K562 (cell line): ENCODE data around the gene JSRP1. TPM values are rescaled to one million over a fixed set of nuclear protein-coding genes. Genes with fewer than 3 reads are reported as not detected.

ENCODE experiments used
- ATAC-seq: fragments of 200-7000 bp; cut with Tn5 transposase; 3 replicates; pipeline ENCODE4 v1.9.1; 2020; ENCODE audit warnings: moderate library complexity
- BruUV-seq: library from RNA; stranded (reverse); fragments of 400-500 nt; replicated peaks from 2 replicates; lab custom pipeline; 2021; lab: Mats Ljungman, UMichigan
- CTCF ChIA-PET: fragments of 300-600 bp; formaldehyde crosslinking; extraction: SDS; loops from one replicate; lab custom pipeline; 2021; ENCODE audit warnings: low intra/inter-chr PET ratio; lab: Yijun Ruan, JAX
- POLR2A ChIA-PET: fragments of 300-600, 350-650 bp; sonication (Branson Sonifier 250); formaldehyde crosslinking; extraction: SDS; loops from one replicate; lab custom pipeline; 2021; ENCODE audit warnings: antibody characterized with exemption, inconsistent platforms; lab: Yijun Ruan, JAX
- DNase-seq, 4 experiments: peaks; one replicate each; pipeline versions ENCODE4 v3.0.0 to v3.0.0-alpha.2; 2011 to 2018; ENCODE audit warnings: low spot score in 3 of 4, mixed read lengths in 3 of 4; ENCODE audit errors: extremely low read depth in 1 of 4
- FAIRE-seq: peaks from 2 replicates; lab custom pipeline; 2011; peaks lifted over from hg19 to GRCh38; lab: Jason Lieb, UNC
- H2AFZ ChIP-seq: 2 replicates; pipeline ENCODE4 v1.6.0; 2011; ENCODE audit warnings: low read depth, low read length, control low read depth, inconsistent platforms
- H3K27ac ChIP-seq: fragments of 200-600 bp; 3 replicates; pipeline ENCODE4 v1.8.0; 2011; ENCODE audit warnings: low read depth, mild to moderate bottlenecking, control low read depth, inconsistent platforms, low read length, moderate library complexity, mixed read lengths; ENCODE audit errors: extremely low read depth
- H3K27me3 ChIP-seq, 2 experiments: fragments of 300-600 bp in 1 of 2; 2 replicates in 1 of 2; 3 replicates in 1 of 2; pipeline versions ENCODE4 v1.6.0 to v1.8.0; 2011; ENCODE audit warnings: inconsistent platforms in 2 of 2, low read length in 2 of 2, mild to moderate bottlenecking in 1 of 2, mixed read lengths in 1 of 2, moderate library complexity in 1 of 2; ENCODE audit not compliant: control insufficient read depth in 2 of 2, insufficient read depth in 2 of 2
- H3K36me3 ChIP-seq: fragments of 300-600 bp; 3 replicates; pipeline ENCODE4 v1.8.0; 2011; ENCODE audit warnings: mild to moderate bottlenecking, low read length, inconsistent platforms; ENCODE audit not compliant: control insufficient read depth, insufficient read depth
- H3K4me1 ChIP-seq, 2 experiments: fragments of 200-600 bp in 1 of 2; replicated peaks in 1 of 2; 2 replicates in 1 of 2; 3 replicates in 1 of 2; pipeline versions ENCODE4 v1.5.1 to v1.8.0; 2011; ENCODE audit warnings: inconsistent platforms in 2 of 2, low read length in 2 of 2, mild to moderate bottlenecking in 1 of 2, mixed read lengths in 1 of 2, moderate library complexity in 1 of 2; ENCODE audit not compliant: control insufficient read depth in 2 of 2, insufficient read depth in 2 of 2
- H3K4me2 ChIP-seq: 2 replicates; pipeline ENCODE4 v1.6.1; 2011; ENCODE audit warnings: low read length, control low read depth, inconsistent platforms, mixed read lengths; ENCODE audit not compliant: insufficient read depth
- H3K4me3 ChIP-seq: fragments of 200-600 bp; sonication (generic), shearing (Covaris generic); 2 replicates; pipeline ENCODE4 v1.5.1; 2016; ENCODE audit warnings: control low read depth, inconsistent platforms
- H3K79me2 ChIP-seq: fragments of 200-600 bp; 3 replicates; pipeline ENCODE4 v1.8.0; 2011; ENCODE audit warnings: low read length, inconsistent platforms; ENCODE audit not compliant: control insufficient read depth, insufficient read depth
- H3K9ac ChIP-seq, 2 experiments: 2 replicates each; pipeline versions ENCODE4 v1.6.0 to v1.6.1; 2011; ENCODE audit warnings: low read depth in 2 of 2, low read length in 2 of 2, control low read depth in 1 of 2, inconsistent platforms in 1 of 2, mild to moderate bottlenecking in 1 of 2, mixed read lengths in 1 of 2; ENCODE audit not compliant: insufficient read depth in 1 of 2
- H3K9me1 ChIP-seq: one replicate; pipeline ENCODE4 v1.6.0; 2011; ENCODE audit warnings: inconsistent platforms, mild to moderate bottlenecking, low read length, moderate library complexity; ENCODE audit not compliant: control insufficient read depth, insufficient read depth
- H3K9me3 ChIP-seq: replicated peaks from 2 replicates; pipeline ENCODE4 v1.5.1; 2011; ENCODE audit warnings: low read depth, low read length, inconsistent platforms; ENCODE audit not compliant: control insufficient read depth, insufficient read depth
- H4K20me1 ChIP-seq: replicated peaks from 2 replicates; pipeline ENCODE4 v1.6.1; 2011; ENCODE audit warnings: low read length, inconsistent platforms, mixed read lengths; ENCODE audit not compliant: control insufficient read depth, insufficient read depth
- CBX3 ChIP-seq, 2 experiments: IDR thresholded peaks; 1 replicate in 1 of 2; 2 replicates in 1 of 2; pipeline ENCODE4 v1.6.1; 2012; ENCODE audit warnings: inconsistent platforms in 2 of 2, low read length in 2 of 2, borderline replicate concordance in 1 of 2, control low read depth in 1 of 2
- CREB1 ChIP-seq, 2 experiments: sonication (generic) in 1 of 2; formaldehyde crosslinking in 1 of 2; IDR thresholded peaks; 2 replicates each; pipeline versions ENCODE4 v1.6.1 to v1.8.0; 2012 to 2022; ENCODE audit warnings: inconsistent platforms in 1 of 2, mild to moderate bottlenecking in 1 of 2, missing genetic modification reagents in 1 of 2, moderate library complexity in 1 of 2
- DACH1 ChIP-seq: fragments of 450-650 bp; IDR thresholded peaks from 2 replicates; pipeline ENCODE4 v1.6.1; 2018; ENCODE audit not compliant: partially characterized antibody
- FIP1L1 ChIP-seq: fragments of 200-400 bp; formaldehyde crosslinking; IDR thresholded peaks from 2 replicates; pipeline ENCODE4 v1.6.1; 2018; ENCODE audit warnings: mild to moderate bottlenecking, low read depth, low read length; ENCODE audit not compliant: poor library complexity, severe bottlenecking
- KAT7 ChIP-seq: sonication (generic); formaldehyde crosslinking; IDR thresholded peaks from 2 replicates; pipeline ENCODE4 v1.8.0; 2022; ENCODE audit warnings: missing genetic modification reagents, mild to moderate bottlenecking, borderline replicate concordance
- LCOR ChIP-seq: sonication (generic); formaldehyde crosslinking; IDR thresholded peaks from 2 replicates; pipeline ENCODE4 v1.8.0; 2022; ENCODE audit warnings: mild to moderate bottlenecking, missing genetic modification reagents
- POLR2A ChIP-seq: fragments of 450-650 bp; conservative IDR thresholded peaks from 2 replicates; pipeline ENCODE4 v1.6.1; 2016
- POLR2G ChIP-seq: fragments of 200-400 bp; formaldehyde crosslinking; IDR thresholded peaks from 2 replicates; pipeline ENCODE4 v1.6.1; 2017; ENCODE audit warnings: low read depth, mild to moderate bottlenecking, antibody characterized with exemption, low read length, moderate library complexity
- RFX5 ChIP-seq: IDR thresholded peaks from 2 replicates; pipeline ENCODE4 v1.6.1; 2011; ENCODE audit warnings: low read depth, mild to moderate bottlenecking, improper control_type of control experiment, low read length
- STAG1 ChIP-seq: sonication (generic); formaldehyde crosslinking; IDR thresholded peaks from 2 replicates; pipeline ENCODE4 v1.5.0; 2020; ENCODE audit warnings: missing genetic modification reagents, borderline replicate concordance
- ZBTB33 ChIP-seq: sonication (generic); formaldehyde crosslinking; IDR thresholded peaks from 2 replicates; pipeline ENCODE4 v1.8.1; 2023; ENCODE audit warnings: mild to moderate bottlenecking, missing genetic modification reagents
- ZNF431 ChIP-seq: sonication (generic); formaldehyde crosslinking; IDR thresholded peaks from 2 replicates; pipeline ENCODE4 v1.8.0; 2022; ENCODE audit warnings: mild to moderate bottlenecking, missing genetic modification reagents
- WGBS: fragments of 100-300 bp; shearing (Covaris generic); methylation state at CpG from one replicate; pipeline ENCODE4 v1.1.6; 2016; ENCODE audit warnings: low coverage, mixed read lengths; ENCODE audit not compliant: insufficient coverage; ENCODE audit errors: missing lambda C conversion rate; 5-methylcytosine and 5-hydroxymethylcytosine counted together
- in situ Hi-C: fragments of 300-500 bp; cut with MboI; formaldehyde crosslinking; loops from 4 replicates; pipeline ENCODE4 v1.15.0; 2018; ENCODE audit warnings: inconsistent platforms, mixed read lengths
- intact Hi-C: fragments of 100-400 bp; cut with micrococcal nuclease; formaldehyde crosslinking; loops from 2 replicates; pipeline ENCODE4 v1.14.2; 2022
- polyA plus RNA-seq, 8 experiments: library from polyadenylated mRNA; depleted of rRNA in 4 of 8; stranded (reverse) in 5 of 8; unstranded in 3 of 8; fragments of >200 nt; fragmentation: Nextera tagmentation in 2 of 8; fragmentation: Illumina TruSeq in 1 of 8; extraction: Ambion mirVana in 2 of 8; extraction: Trizol in 1 of 8; gene quantifications; 2 replicates each; pipeline versions ENCODE4 v1.2.1 to v1.2.3, GENCODE V29; 2011 to 2014; ENCODE audit warnings: inconsistent platforms in 1 of 8, missing spikeins in 1 of 8
- total RNA-seq, 7 experiments: library from RNA; depleted of rRNA in 6 of 7; stranded (reverse); fragments of >200 nt in 6 of 7; fragmentation: Illumina TruSeq in 2 of 7; extraction: Trizol in 2 of 7; gene quantifications; 2 replicates each; pipeline versions ENCODE4 v1.2.1 to v1.2.3, GENCODE V29; 2011 to 2021; ENCODE audit warnings: low replicate concordance in 1 of 7

JSRP1 gene
- total and polyA plus RNA-seq, 9 of the 15 experiments (the other 6 are each of a cell fraction or from before 2014, with no cell fraction given) = 0.08 to 1.2 (median 0.51) TPM; not detected in 4

DNA sequence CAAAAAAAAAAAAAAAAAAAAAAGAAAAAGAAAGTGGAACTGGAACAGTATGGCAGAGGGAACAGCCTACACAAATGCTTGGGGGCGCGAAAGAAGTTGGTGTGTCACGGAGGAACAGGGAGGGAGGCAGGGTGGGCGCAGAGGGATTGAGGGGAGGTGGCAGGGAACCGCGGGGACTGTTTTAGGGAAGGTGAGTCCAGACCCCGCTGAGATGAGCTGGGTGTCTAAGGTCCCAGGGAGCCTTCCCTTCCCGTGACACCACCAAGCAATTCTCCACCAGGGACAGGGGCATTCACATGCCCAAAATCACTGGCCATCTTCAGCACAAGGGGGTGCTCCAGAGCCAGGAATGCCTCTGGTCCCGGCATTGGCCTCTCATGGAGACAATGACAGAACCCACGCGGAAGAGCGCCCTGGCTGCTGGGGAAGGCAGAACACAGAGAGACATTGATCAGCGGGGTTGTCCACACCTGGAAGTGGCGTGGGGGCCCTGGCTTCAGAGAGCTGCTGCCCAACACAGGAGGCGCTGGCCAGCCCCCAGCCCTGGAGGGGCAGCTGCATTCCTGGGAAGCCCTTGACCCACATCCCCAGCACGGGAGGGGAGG is 18.8 kb upstream of the JSRP1 start:
- H4K20me1 ChIP-seq = peaks cover 41% of the 10 kb centered on the region
- TF ChIP-seq CREB1 (IDR thresholded peaks at IDR 0.05) (no peak), CREB1 (CRISPR knock-in tag; IDR thresholded peaks at IDR 0.05) (0 out of 2 replicates have a peak, but pooled peaks have one; percentile 26), ZNF431 (CRISPR knock-in tag) (no peak), CBX3 (IDR thresholded peaks at IDR 0.05; ENCODE audit: borderline replicate concordance in 1 of 2, low read length in 2 of 2) (no peak), STAG1 (peak; percentile 34; the same call in 1 of the 2 replicates), DACH1 (no peak), LCOR (CRISPR knock-in tag) (0 out of 2 replicates have a peak, but pooled peaks have one; percentile 56), ZBTB33 (CRISPR knock-in tag) (peak; percentile 100), RFX5 (no peak), POLR2A (0 out of 2 replicates have a peak, but pooled peaks have one; percentile 21), FIP1L1 (peak; percentile 23), KAT7 (0 out of 2 replicates have a peak, but pooled peaks have one; percentile 28), POLR2G (peak; percentile 79)

More for the DNA sequence above, 18.8 kb upstream of the JSRP1 start:
- ChIA-PET POLR2A (interaction anchor here (0.6 to 7.0 kb wide), 11 partner anchors 8 to 998 kb away, joined by 3 to 86 read pairs (median 3); partner anchors contain the start of gene PLEKHJ1), CTCF (interaction anchor here (0.6 to 1.5 kb wide), 6 partner anchors 39 to 362 kb away, joined by 3 to 5 read pairs (median 4); partner anchors contain the start of gene PLEKHJ1)
- Histone ChIP-seq H3K27me3 (no peaks in the 10 kb centered on the region), H2AFZ (no peak overlapping the region), H3K4me1 (peaks cover 10 to 73% of the 10 kb centered on the region in 2 experiments), H3K9me1 (peaks cover 5% of the 10 kb centered on the region), H3K9ac (peak overlapping the region in 1 of 2 experiments; percentile 75; a peak in 1 of 4 replicates), H3K9me3 (no peaks in the 10 kb centered on the region), H3K4me3 (no peak overlapping the region), H3K27ac (no peak overlapping the region), H3K36me3 (peaks cover 34% of the 10 kb centered on the region), H3K79me2 (peaks cover 52% of the 10 kb centered on the region), H3K4me2 (no peak overlapping the region)
- DNase-seq (peak; percentile 53 to 71 (median 56)), ATAC-seq (peak; percentile 7; the same call in 2 of the 3 replicates), FAIRE-seq (peak; percentile 82)
- in situ Hi-C loops (loop anchor here (5.0 kb wide), 1 partner anchor 38 kb away; the partner anchor contains the start of genes PLEKHJ1 and SF3A2), intact Hi-C loops (loop anchor here (1.0 to 5.0 kb wide), 3 partner anchors 42 to 337 kb away; no protein-coding TSS in a partner anchor)
- 79% methylated on average over 13 of the region's 16 CpGs for WGBS
- BruUV-seq = no TSS peak
